Heart left ventricle (tissue), 16 donors: ENCODE data around the gene ZFYVE27. TPM values are rescaled to one million over a fixed set of nuclear protein-coding genes. Genes with fewer than 3 reads are reported as not detected.
A peak's percentile ranks its signal among the peaks of the same experiment; 100 is the strongest.

Experiments used
- ATAC-seq, 4 donors: fragments of 200-7000 bp; cut with Tn5 transposase; one replicate each; pipeline ENCODE4 v1.9.1; 2020 to 2022; ENCODE audit warnings: moderate library complexity in 4 of 4, mild to moderate bottlenecking in 3 of 4, moderate number of reproducible peaks in 1 of 4
- DNase-seq, 5 donors: peaks; one replicate each; pipeline ENCODE4 v3.0.0-alpha.2; 2020
- H3K27ac ChIP-seq, 12 donors: fragments of 200-600 bp; sonication (generic) in 4 of 12; one replicate each; pipeline versions ENCODE4 v1.5.0 to v1.8.0; 2016 to 2022; ENCODE audit warnings: mild to moderate bottlenecking in 2 of 12
- H3K27me3 ChIP-seq, 9 donors: fragments of 200-600 bp; sonication (generic) in 2 of 9; one replicate each; pipeline versions ENCODE4 v1.5.1 to v1.8.0; 2016 to 2022; ENCODE audit warnings: mild to moderate bottlenecking in 3 of 9
- H3K36me3 ChIP-seq, 9 donors: fragments of 200-600 bp; sonication (generic) in 2 of 9; one replicate each; pipeline versions ENCODE4 v1.5.0 to v1.8.0; 2018 to 2022; ENCODE audit warnings: mild to moderate bottlenecking in 2 of 9
- H3K4me1 ChIP-seq, 12 donors: fragments of 200-600 bp; sonication (generic) in 4 of 12; one replicate each; pipeline versions ENCODE4 v1.5.0 to v1.8.0; 2016 to 2022; ENCODE audit warnings: mild to moderate bottlenecking in 3 of 12
- H3K4me3 ChIP-seq, 12 donors: fragments of 200-600 bp; sonication (generic) in 4 of 12; one replicate each; pipeline versions ENCODE4 v1.5.0 to v1.8.0; 2017 to 2022; ENCODE audit warnings: mild to moderate bottlenecking in 9 of 12, moderate library complexity in 4 of 12
- H3K9me3 ChIP-seq, 12 donors: fragments of 200-600 bp; sonication (generic) in 4 of 12; one replicate each; pipeline versions ENCODE4 v1.5.0 to v1.8.0; 2016 to 2022; ENCODE audit warnings: mild to moderate bottlenecking in 1 of 12
- POLR2A ChIP-seq, 2 donors: fragments of 450-650 bp; IDR thresholded peaks; one replicate each; pipeline ENCODE4 v1.6.1; 2017; ENCODE audit warnings: antibody characterized with exemption in 2 of 2, mild to moderate bottlenecking in 2 of 2, moderate library complexity in 2 of 2
- WGBS, 4 donors: extraction: QIAGEN DNeasy Blood & Tissue Kit in 2 of 4; methylation state at CpG; one replicate each; pipeline versions ENCODE4 v1.1.5 to v1.1.7; 2013 to 2018; 5-methylcytosine and 5-hydroxymethylcytosine counted together
- intact Hi-C, 10 donors: fragments of 100-400 bp; cut with DNase I; formaldehyde crosslinking; loops; one replicate each; pipeline versions ENCODE4 v1.11.1 to v1.14.2; 2022
- polyA plus RNA-seq, 2 donors: library from polyadenylated mRNA; stranded (reverse); fragments of 200-250 nt; gene quantifications; one replicate each; pipeline ENCODE4 v1.2.3, GENCODE V29; 2013
- total RNA-seq, 9 donors: library from RNA; depleted of rRNA in 2 of 9; stranded (reverse); fragments of >200 nt in 2 of 9; fragmentation: NEBNext Ultra II Directional in 3 of 9; extraction: Animal tissue kit (Norgen Biotek cat#: 25700) in 3 of 9; gene quantifications; one replicate each; pipeline versions ENCODE4 v1.1.0 to v1.2.4, GENCODE V29; 2016 to 2023
- TF ChIP-seq, protein P1 (sequence below), 12 donors: fragments of 200-600 bp; sonication (generic) in 4 of 12; IDR thresholded peaks; one replicate each; pipeline versions ENCODE4 v1.5.0 to v1.8.0; 2018 to 2022; ENCODE audit warnings: antibody characterized with exemption in 12 of 12, mild to moderate bottlenecking in 5 of 12
- donor health status: ischemic (EF 13 %, LVEDD 7.1; RV severe dilation, severe dysfunction).
- donor health status: healthy with polysubstance abuse.
- donor health status: DM: no; HTN: yes; CAD: no.
- donor health status: DM: no; HTN: no; CAD: no.
- donor health status: ischemic (EF 25% LVEDD 6.9; RV normal size, moderate dysfunction).
- donor health status: ischemic (EF 25% LVEDD 5.7; RV mildly dilated, moderate dysfunction).
- donor health status: healthy.
- donor health status: DM: yes; HTN: yes; CAD: no.
- donor health status: ischemic (EF 35%, LVEDD 5.7; RV mildly dilated, moderate dysfunction).
- donor health status: nonischemic (EF 11% LVEDD 7.7; RV severe dilation, severe dysfunction).
- donor health status: DM: yes; HTN: yes; CAD: no.
- donor health status: PGD.
- donor health status: ischemic (EF 29% LVEDD 5.4; RV normal size, mild dysfunction).
- donor health status: nonischemic (EF 23%, LVEDD 6.1; RV moderate dilation, normal function).

ZFYVE27 gene
- total and polyA plus RNA-seq, 11 donors: 7.3 to 28.5 (median 13.1) TPM

DNA sequence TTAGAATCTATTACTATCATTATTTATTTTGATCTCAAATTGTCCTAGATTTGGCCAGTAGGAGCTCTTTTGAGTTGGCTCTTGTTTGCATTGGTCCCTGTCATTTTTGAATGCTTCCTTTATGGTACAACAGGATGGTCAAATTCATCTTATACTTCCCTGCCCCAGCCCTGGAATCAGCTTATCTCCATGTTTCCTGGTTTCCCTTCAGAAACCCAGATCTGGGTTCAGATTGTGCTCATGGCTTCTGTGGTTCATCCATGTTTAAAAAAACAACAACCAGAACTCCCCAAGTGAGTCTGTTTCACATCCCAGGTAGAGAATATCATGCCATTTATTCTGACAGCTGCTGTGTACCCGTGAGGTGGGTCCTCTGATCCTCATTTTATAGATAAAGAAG lies 10.6 kb downstream of the ZFYVE27 start:
- TF ChIP-seq, protein P1, sequence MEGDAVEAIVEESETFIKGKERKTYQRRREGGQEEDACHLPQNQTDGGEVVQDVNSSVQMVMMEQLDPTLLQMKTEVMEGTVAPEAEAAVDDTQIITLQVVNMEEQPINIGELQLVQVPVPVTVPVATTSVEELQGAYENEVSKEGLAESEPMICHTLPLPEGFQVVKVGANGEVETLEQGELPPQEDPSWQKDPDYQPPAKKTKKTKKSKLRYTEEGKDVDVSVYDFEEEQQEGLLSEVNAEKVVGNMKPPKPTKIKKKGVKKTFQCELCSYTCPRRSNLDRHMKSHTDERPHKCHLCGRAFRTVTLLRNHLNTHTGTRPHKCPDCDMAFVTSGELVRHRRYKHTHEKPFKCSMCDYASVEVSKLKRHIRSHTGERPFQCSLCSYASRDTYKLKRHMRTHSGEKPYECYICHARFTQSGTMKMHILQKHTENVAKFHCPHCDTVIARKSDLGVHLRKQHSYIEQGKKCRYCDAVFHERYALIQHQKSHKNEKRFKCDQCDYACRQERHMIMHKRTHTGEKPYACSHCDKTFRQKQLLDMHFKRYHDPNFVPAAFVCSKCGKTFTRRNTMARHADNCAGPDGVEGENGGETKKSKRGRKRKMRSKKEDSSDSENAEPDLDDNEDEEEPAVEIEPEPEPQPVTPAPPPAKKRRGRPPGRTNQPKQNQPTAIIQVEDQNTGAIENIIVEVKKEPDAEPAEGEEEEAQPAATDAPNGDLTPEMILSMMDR (IDR thresholded peaks at IDR 0.05): no peak
- TF ChIP-seq POLR2A (IDR thresholded peaks at IDR 0.05): no peak
- Histone ChIP-seq H3K27ac (no peak overlapping the region), H3K36me3 (peaks cover 4 to 100% (median 95%) of the 10 kb centered on the region in 9 donors), H3K9me3 (no peaks in the 10 kb centered on the region), H3K4me1 (peaks cover 0 to 18% (median 9%) of the 10 kb centered on the region in 12 donors), H3K27me3 (no peaks in the 10 kb centered on the region), H3K4me3 (no peak overlapping the region)
- DNase-seq: no peak
- ATAC-seq: no peak
- intact Hi-C loops: no loop called here
- WGBS, 4 donors: 73 to 90% (median 79%) methylated on average over 1 of the region's 1 CpG

DNA sequence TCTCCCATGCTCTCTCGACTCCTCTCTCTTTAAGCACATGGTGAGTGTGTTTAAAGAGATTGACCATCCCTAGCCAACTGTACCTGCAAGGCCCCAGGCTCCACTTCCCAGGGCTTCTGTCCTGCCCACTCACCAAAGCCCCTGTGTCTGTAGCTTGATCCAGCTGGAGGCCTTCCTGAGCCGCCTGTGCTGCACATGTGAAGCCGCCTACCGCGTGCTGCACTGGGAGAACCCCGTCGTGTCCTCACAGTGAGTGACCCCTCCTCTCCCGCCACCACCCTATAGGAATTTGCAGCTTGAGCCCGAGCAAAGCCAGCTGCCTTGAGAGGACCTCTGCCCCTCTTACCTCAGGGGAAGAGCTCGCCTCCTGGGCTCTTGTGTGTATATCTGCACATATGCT lies 11.2 kb downstream of the ZFYVE27 start:
- intact Hi-C loops: no loop called here
- ATAC-seq: no peak
- Histone ChIP-seq H3K9me3 (no peaks in the 10 kb centered on the region), H3K4me1 (peaks cover 0 to 13% (median 6%) of the 10 kb centered on the region in 12 donors), H3K4me3 (no peak overlapping the region), H3K36me3 (peaks cover 6 to 100% (median 95%) of the 10 kb centered on the region in 9 donors), H3K27me3 (no peaks in the 10 kb centered on the region), H3K27ac (no peak overlapping the region)
- DNase-seq: peak in 1 of 5 donors; percentile 12
- 75 to 88% (median 82%) methylated on average over 10 of the region's 10 CpGs for whole genome bisulfite sequencing, 4 donors
- TF ChIP-seq, protein P1 (IDR thresholded peaks at IDR 0.05): no peak
- no peak for TF ChIP-seq POLR2A (IDR thresholded peaks at IDR 0.05)

DNA sequence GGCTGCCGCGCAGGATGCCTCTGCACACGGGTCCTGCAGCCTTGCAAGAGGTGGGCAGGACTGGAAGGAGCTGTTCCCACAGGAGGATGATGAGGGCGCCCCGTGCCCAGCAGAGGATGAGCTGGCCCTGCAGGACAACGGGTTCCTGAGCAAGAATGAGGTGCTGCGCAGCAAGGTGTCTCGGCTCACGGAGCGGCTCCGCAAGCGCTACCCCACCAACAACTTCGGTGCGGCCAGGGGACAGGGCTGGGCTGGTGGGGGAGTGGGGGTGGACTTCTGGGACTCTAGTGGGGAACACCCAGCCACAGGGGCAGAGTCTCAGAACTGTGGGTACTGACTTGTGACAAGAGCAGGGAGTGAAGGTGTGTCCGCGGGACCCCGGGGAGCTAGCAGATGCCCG lies 16.0 kb downstream of the ZFYVE27 start:
- H3K27me3 ChIP-seq: no peaks in the 10 kb centered on the region
- ATAC-seq (no peak), DNase-seq (no peak)
- H3K9me3 ChIP-seq: no peaks in the 10 kb centered on the region
- no peaks in the 10 kb centered on the region for H3K4me1 ChIP-seq
- intact Hi-C loops: no loop called here
- peaks cover 10 to 100% (median 99%) of the 10 kb centered on the region in 9 donors for H3K36me3 ChIP-seq
- WGBS, 4 donors: 84 to 94% (median 93%) methylated on average over 7 to 18 of the region's 18 CpGs
- no peak overlapping the region for H3K4me3 ChIP-seq
- no peak for TF ChIP-seq POLR2A (IDR thresholded peaks at IDR 0.05)
- TF ChIP-seq, protein P1 (IDR thresholded peaks at IDR 0.05): no peak
- no peak overlapping the region for H3K27ac ChIP-seq

DNA sequence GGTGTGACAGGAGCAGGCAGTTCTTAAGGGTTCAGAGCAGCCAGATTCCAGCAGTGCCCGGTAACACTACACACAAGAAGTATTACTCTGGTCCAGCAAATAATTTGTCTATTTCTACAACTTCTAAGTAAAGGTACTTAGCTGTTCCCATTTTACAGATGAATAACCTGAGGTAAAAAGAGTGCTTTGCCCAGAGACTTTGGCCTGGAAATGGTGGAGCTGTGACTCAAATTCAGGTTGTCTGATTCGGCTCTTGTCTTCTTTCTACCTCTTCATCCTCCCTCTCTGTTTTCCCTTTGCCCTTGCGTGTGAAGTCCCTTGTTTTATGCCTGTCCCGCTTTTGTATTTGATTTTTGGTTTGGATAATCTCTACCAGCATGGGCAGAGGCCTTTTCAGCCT lies 17.8 kb downstream of the ZFYVE27 start:
- Histone ChIP-seq H3K4me3 (no peak overlapping the region), H3K27me3 (no peaks in the 10 kb centered on the region), H3K9me3 (no peaks in the 10 kb centered on the region), H3K27ac (no peak overlapping the region), H3K36me3 (peaks cover 8 to 100% (median 94%) of the 10 kb centered on the region in 9 donors), H3K4me1 (no peaks in the 10 kb centered on the region)
- TF ChIP-seq, protein P1 (IDR thresholded peaks at IDR 0.05): no peak
- TF ChIP-seq POLR2A (IDR thresholded peaks at IDR 0.05): no peak
- intact Hi-C loops: loop anchor here in 2 of 10 donors (5.0 kb wide), 1 partner anchor 288 kb away; no protein-coding TSS in a partner anchor
- ATAC-seq (no peak), DNase-seq (no peak)
- WGBS, 4 donors: 49 to 88% (median 74%) methylated on average over 3 to 4 of the region's 4 CpGs
